HepG2 (cell line): ENCODE measurements around the gene CDC42EP1. TPM values are rescaled to one million over a fixed set of nuclear protein-coding genes. Genes with fewer than 3 reads are reported as not detected.
A peak's percentile ranks its signal among the peaks of the same experiment; 100 is the strongest.

Experiments
- ARNTL ChIP-seq: sonication (generic); formaldehyde crosslinking; IDR thresholded peaks from 2 replicates; pipeline ENCODE4 v1.4.0; 2020; ENCODE audit warnings: mild to moderate bottlenecking, missing genetic modification reagents
- BCL6 ChIP-seq: IDR thresholded peaks from 2 replicates; pipeline ENCODE4 v1.6.1; 2016; ENCODE audit warnings: missing genetic modification reagents, missing compliant biosample characterization
- FOXM1 ChIP-seq: sonication (generic); formaldehyde crosslinking; IDR thresholded peaks from 2 replicates; pipeline ENCODE4 v1.5.0; 2020; ENCODE audit warnings: missing genetic modification reagents
- NCOA2 ChIP-seq: sonication (generic); formaldehyde crosslinking; IDR thresholded peaks from 2 replicates; pipeline ENCODE4 v1.8.0; 2022; ENCODE audit warnings: inconsistent platforms
- PATZ1 ChIP-seq: sonication (generic); formaldehyde crosslinking; IDR thresholded peaks from 2 replicates; pipeline ENCODE4 v1.4.0; 2020; ENCODE audit warnings: missing genetic modification reagents
- PHF5A ChIP-seq: IDR thresholded peaks from one replicate; pipeline ENCODE4 v1.6.1; 2018; ENCODE audit warnings: low read depth, missing genetic modification reagents; ENCODE audit not compliant: unreplicated experiment
- POLR2AphosphoS2 ChIP-seq: IDR thresholded peaks from 2 replicates; pipeline ENCODE4 v1.6.1; 2011; ENCODE audit warnings: low read depth, low read length, improper control_type of control experiment
- RBFOX2 ChIP-seq: fragments of 200-400 bp; formaldehyde crosslinking; IDR thresholded peaks from 2 replicates; pipeline ENCODE4 v1.6.1; 2017; ENCODE audit warnings: low read depth, mild to moderate bottlenecking, low read length
- RFX3 ChIP-seq: IDR thresholded peaks from 2 replicates; pipeline ENCODE4 v1.6.1; 2016; ENCODE audit warnings: missing biosample characterization, missing genetic modification reagents
- RFXAP ChIP-seq: sonication (generic); formaldehyde crosslinking; IDR thresholded peaks from 2 replicates; pipeline ENCODE4 v1.4.0; 2020; ENCODE audit warnings: missing genetic modification reagents, borderline replicate concordance
- SYNCRIP ChIP-seq: fragments of 200-400 bp; formaldehyde crosslinking; IDR thresholded peaks from 2 replicates; pipeline ENCODE4 v1.6.1; 2018; ENCODE audit warnings: mild to moderate bottlenecking, low read depth, low read length; ENCODE audit not compliant: insufficient read depth
- ZBTB2 ChIP-seq: sonication (generic); formaldehyde crosslinking; IDR thresholded peaks from 2 replicates; pipeline ENCODE4 v1.8.0; 2022; ENCODE audit warnings: low read depth, missing genetic modification reagents
- ZFAT ChIP-seq: sonication (generic); formaldehyde crosslinking; conservative IDR thresholded peaks from 2 replicates; pipeline ENCODE4 v1.8.1; 2023; ENCODE audit warnings: missing genetic modification reagents, inconsistent platforms
- ZFP1 ChIP-seq: IDR thresholded peaks from 2 replicates; pipeline ENCODE4 v1.6.1; 2016
- ZNF253 ChIP-seq: sonication (generic); formaldehyde crosslinking; IDR thresholded peaks from 2 replicates; pipeline ENCODE4 v1.8.0; 2022; ENCODE audit warnings: mild to moderate bottlenecking, missing genetic modification reagents, borderline replicate concordance
- ZNF329 ChIP-seq: sonication (generic); formaldehyde crosslinking; IDR thresholded peaks from 2 replicates; pipeline ENCODE4 v1.9.0; 2021; ENCODE audit warnings: low read depth, mild to moderate bottlenecking, missing genetic modification reagents
- ZNF547 ChIP-seq: sonication (generic); formaldehyde crosslinking; IDR thresholded peaks from 2 replicates; pipeline ENCODE4 v1.5.1; 2020; ENCODE audit warnings: mild to moderate bottlenecking, missing genetic modification reagents
- ZNF660 ChIP-seq: sonication (generic); formaldehyde crosslinking; IDR thresholded peaks from 2 replicates; pipeline ENCODE4 v1.5.1; 2020; ENCODE audit warnings: mild to moderate bottlenecking, low read depth, missing genetic modification reagents, borderline replicate concordance
- ZNF703 ChIP-seq: sonication (generic); formaldehyde crosslinking; IDR thresholded peaks from 2 replicates; pipeline ENCODE4 v1.5.1; 2020; ENCODE audit warnings: missing genetic modification reagents, mild to moderate bottlenecking, moderate library complexity, borderline replicate concordance
- polyA plus RNA-seq, 8 experiments: library from polyadenylated mRNA; depleted of rRNA in 3 of 8; stranded (reverse) in 7 of 8; unstranded in 1 of 8; fragments of >200 nt; fragmentation: Illumina TruSeq in 4 of 8; extraction: Trizol in 4 of 8; gene quantifications; 2 replicates each; pipeline versions ENCODE4 v1.2.1 to v1.2.3, GENCODE V29; 2011 to 2016; ENCODE audit warnings: low read depth in 4 of 8, missing spikeins in 1 of 8, mixed read lengths in 1 of 8; ENCODE audit not compliant: insufficient read depth in 1 of 8
- total RNA-seq, 5 experiments: library from RNA; depleted of rRNA; stranded (reverse); fragments of >200 nt; fragmentation: Illumina TruSeq; extraction: Trizol; gene quantifications; 2 replicates each; pipeline ENCODE4 v1.2.3, GENCODE V29; 2016; ENCODE audit warnings: low read depth in 1 of 5
- TF ChIP-seq, protein P1 (sequence below): sonication (generic); formaldehyde crosslinking; IDR thresholded peaks from 2 replicates; pipeline ENCODE4 v1.8.1; 2023; ENCODE audit warnings: mild to moderate bottlenecking, missing genetic modification reagents
- TF ChIP-seq, protein P2 (sequence below): sonication (generic); formaldehyde crosslinking; IDR thresholded peaks from 2 replicates; pipeline ENCODE4 v1.5.0; 2020; ENCODE audit warnings: missing genetic modification reagents
- TF ChIP-seq, protein P3 (sequence below): sonication (generic); formaldehyde crosslinking; IDR thresholded peaks from 2 replicates; pipeline ENCODE4 v1.4.0; 2020; ENCODE audit warnings: missing genetic modification reagents
- TF ChIP-seq, protein P4 (sequence below): sonication (generic); formaldehyde crosslinking; IDR thresholded peaks from 2 replicates; pipeline ENCODE4 v1.5.0; 2020; ENCODE audit warnings: missing genetic modification reagents, mild to moderate bottlenecking, borderline replicate concordance

CDC42EP1 gene
- total and polyA plus RNA-seq, 2 of the 13 experiments (the other 11 are each of a cell fraction or from before 2014, with no cell fraction given) = 17.1 to 29.5 TPM

- TF ChIP-seq PATZ1 (CRISPR knock-in tag) (peak; percentile 74), BCL6 (CRISPR knock-in tag) (no peak), RBFOX2 (no peak), ZFP1 (no peak), RFX3 (CRISPR knock-in tag) (no peak), POLR2AphosphoS2 (no peak), FOXM1 (CRISPR knock-in tag) (no peak), ZFAT (CRISPR knock-in tag) (no peak), ARNTL (0 out of 2 replicates have a peak, but pooled peaks have one; percentile 60), RFXAP (CRISPR knock-in tag) (peak; percentile 54; the same call in 1 of the 2 replicates), PHF5A (CRISPR knock-in tag) (no peak), ZNF329 (no peak), ZBTB2 (CRISPR knock-in tag) (no peak), SYNCRIP (no peak), ZNF703 (CRISPR knock-in tag) (no peak), NCOA2 (CRISPR knock-in tag) (no peak), ZNF660 (CRISPR knock-in tag) (no peak), ZNF253 (no peak), ZNF547 (no peak)
- TF ChIP-seq, protein P1, sequence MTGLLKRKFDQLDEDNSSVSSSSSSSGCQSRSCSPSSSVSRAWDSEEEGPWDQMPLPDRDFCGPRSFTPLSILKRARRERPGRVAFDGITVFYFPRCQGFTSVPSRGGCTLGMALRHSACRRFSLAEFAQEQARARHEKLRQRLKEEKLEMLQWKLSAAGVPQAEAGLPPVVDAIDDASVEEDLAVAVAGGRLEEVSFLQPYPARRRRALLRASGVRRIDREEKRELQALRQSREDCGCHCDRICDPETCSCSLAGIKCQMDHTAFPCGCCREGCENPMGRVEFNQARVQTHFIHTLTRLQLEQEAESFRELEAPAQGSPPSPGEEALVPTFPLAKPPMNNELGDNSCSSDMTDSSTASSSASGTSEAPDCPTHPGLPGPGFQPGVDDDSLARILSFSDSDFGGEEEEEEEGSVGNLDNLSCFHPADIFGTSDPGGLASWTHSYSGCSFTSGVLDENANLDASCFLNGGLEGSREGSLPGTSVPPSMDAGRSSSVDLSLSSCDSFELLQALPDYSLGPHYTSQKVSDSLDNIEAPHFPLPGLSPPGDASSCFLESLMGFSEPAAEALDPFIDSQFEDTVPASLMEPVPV (CRISPR knock-in tag) = no peak
- TF ChIP-seq, protein P2, sequence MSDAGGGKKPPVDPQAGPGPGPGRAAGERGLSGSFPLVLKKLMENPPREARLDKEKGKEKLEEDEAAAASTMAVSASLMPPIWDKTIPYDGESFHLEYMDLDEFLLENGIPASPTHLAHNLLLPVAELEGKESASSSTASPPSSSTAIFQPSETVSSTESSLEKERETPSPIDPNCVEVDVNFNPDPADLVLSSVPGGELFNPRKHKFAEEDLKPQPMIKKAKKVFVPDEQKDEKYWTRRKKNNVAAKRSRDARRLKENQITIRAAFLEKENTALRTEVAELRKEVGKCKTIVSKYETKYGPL = no peak
- TF ChIP-seq, protein P3, sequence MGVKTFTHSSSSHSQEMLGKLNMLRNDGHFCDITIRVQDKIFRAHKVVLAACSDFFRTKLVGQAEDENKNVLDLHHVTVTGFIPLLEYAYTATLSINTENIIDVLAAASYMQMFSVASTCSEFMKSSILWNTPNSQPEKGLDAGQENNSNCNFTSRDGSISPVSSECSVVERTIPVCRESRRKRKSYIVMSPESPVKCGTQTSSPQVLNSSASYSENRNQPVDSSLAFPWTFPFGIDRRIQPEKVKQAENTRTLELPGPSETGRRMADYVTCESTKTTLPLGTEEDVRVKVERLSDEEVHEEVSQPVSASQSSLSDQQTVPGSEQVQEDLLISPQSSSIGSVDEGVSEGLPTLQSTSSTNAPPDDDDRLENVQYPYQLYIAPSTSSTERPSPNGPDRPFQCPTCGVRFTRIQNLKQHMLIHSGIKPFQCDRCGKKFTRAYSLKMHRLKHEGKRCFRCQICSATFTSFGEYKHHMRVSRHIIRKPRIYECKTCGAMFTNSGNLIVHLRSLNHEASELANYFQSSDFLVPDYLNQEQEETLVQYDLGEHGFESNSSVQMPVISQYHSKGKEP (CRISPR knock-in tag) = no peak
- TF ChIP-seq, protein P4, sequence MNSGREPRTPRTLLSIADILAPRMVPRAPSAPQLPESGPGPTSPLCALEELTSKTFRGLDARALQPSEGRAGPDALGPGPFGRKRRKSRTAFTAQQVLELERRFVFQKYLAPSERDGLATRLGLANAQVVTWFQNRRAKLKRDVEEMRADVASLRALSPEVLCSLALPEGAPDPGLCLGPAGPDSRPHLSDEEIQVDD (CRISPR knock-in tag) = no peak
These were observed 21.5 kb upstream of the CDC42EP1 start (continued) for GRCh38 chr22:37538590-37539357.
